RWPE2 (cell line): ENCODE results near the gene RIMKLA.

ENCODE experiments used
- ATAC-seq: fragments of 200-7000 bp; cut with Tn5 transposase; 3 replicates; pipeline ENCODE4 v1.9.1; 2021; ENCODE audit warnings: low read depth
- DNase-seq: peaks from one replicate; pipeline ENCODE4 v3.0.0-alpha.2; 2020; ENCODE audit warnings: low spot score
- H3K27ac ChIP-seq: fragments of 450-650 bp; 2 replicates; pipeline ENCODE4 v1.5.1; 2017; ENCODE audit warnings: mild to moderate bottlenecking; ENCODE audit not compliant: poor library complexity, severe bottlenecking
- H3K27me3 ChIP-seq: fragments of 250-450 bp; sonication (Bioruptor Pico); 2 replicates; pipeline ENCODE4 v1.5.1; 2021; ENCODE audit warnings: mild to moderate bottlenecking, moderate library complexity; ENCODE audit not compliant: insufficient read depth, poor library complexity, severe bottlenecking
- H3K36me3 ChIP-seq: fragments of 250-450 bp; sonication (Bioruptor Pico); 2 replicates; pipeline ENCODE4 v1.5.1; 2020; ENCODE audit warnings: low read depth, mild to moderate bottlenecking, moderate library complexity
- H3K4me1 ChIP-seq: fragments of 250-450 bp; sonication (Bioruptor Pico); 2 replicates; pipeline ENCODE4 v1.5.1; 2021; ENCODE audit warnings: mild to moderate bottlenecking, moderate library complexity; ENCODE audit not compliant: insufficient read depth, poor library complexity, severe bottlenecking
- H3K4me3 ChIP-seq: fragments of 250-450 bp; sonication (Bioruptor Pico); 2 replicates; pipeline ENCODE4 v1.5.1; 2021; ENCODE audit warnings: mild to moderate bottlenecking, moderate library complexity; ENCODE audit not compliant: severe bottlenecking
- H3K9me3 ChIP-seq: fragments of 250-450 bp; sonication (Bioruptor Pico); 2 replicates; pipeline ENCODE4 v1.5.1; 2021; ENCODE audit warnings: mild to moderate bottlenecking, moderate library complexity; ENCODE audit not compliant: severe bottlenecking
- CTCF ChIP-seq: fragments of 450-650 bp; IDR thresholded peaks from one replicate; pipeline ENCODE4 v1.5.1; 2017; ENCODE audit warnings: mild to moderate bottlenecking, moderate library complexity; ENCODE audit not compliant: poor library complexity, severe bottlenecking

The RIMKLA gene

GRCh38 chr1:42442662-42443061, 62.1 kb downstream of the RIMKLA start:
- TF ChIP-seq CTCF = no peak

GRCh38 chr1:42449256-42449655, 68.7 kb downstream of the RIMKLA start:
- H3K27me3 ChIP-seq = no peaks in the 10 kb centered on the region
- DNase-seq = no peak
- H3K4me1 ChIP-seq = no peaks in the 10 kb centered on the region
- ATAC-seq = no peak
- no peaks in the 10 kb centered on the region for H3K36me3 ChIP-seq
- H3K9me3 ChIP-seq = peaks cover 3% of the 10 kb centered on the region
- no peak for TF ChIP-seq CTCF
- H3K27ac ChIP-seq = no peak overlapping the region
- H3K4me3 ChIP-seq = no peak overlapping the region

More at GRCh38 chr1:42442662-42443061, 62.1 kb downstream of the RIMKLA start:
- ATAC-seq (no peak), DNase-seq (no peak)
- Histone ChIP-seq H3K4me1 (peaks cover 7% of the 10 kb centered on the region), H3K9me3 (no peaks in the 10 kb centered on the region), H3K27me3 (no peaks in the 10 kb centered on the region), H3K36me3 (no peaks in the 10 kb centered on the region), H3K4me3 (no peak overlapping the region), H3K27ac (no peak overlapping the region)

- DNase-seq = no peak
- TF ChIP-seq CTCF = no peak
- Histone ChIP-seq H3K27me3 (no peaks in the 10 kb centered on the region), H3K27ac (no peak overlapping the region), H3K9me3 (peaks cover 3% of the 10 kb centered on the region), H3K36me3 (no peaks in the 10 kb centered on the region), H3K4me3 (no peak overlapping the region), H3K4me1 (no peaks in the 10 kb centered on the region)
- ATAC-seq = no peak
These were observed 69.5 kb downstream of the RIMKLA start for GRCh38 chr1:42450061-42450460.

GRCh38 chr1:42453386-42453785, 72.8 kb downstream of the RIMKLA start:
- Histone ChIP-seq H3K4me1 (peaks cover 6% of the 10 kb centered on the region), H3K27me3 (no peaks in the 10 kb centered on the region), H3K4me3 (no peak overlapping the region), H3K9me3 (peaks cover 3% of the 10 kb centered on the region), H3K27ac (no peak overlapping the region), H3K36me3 (peaks cover 12% of the 10 kb centered on the region)
- no peak for DNase-seq
- no peak for TF ChIP-seq CTCF
- ATAC-seq = no peak

- DNase-seq (no peak), ATAC-seq (no peak)
- Histone ChIP-seq H3K27me3 (no peaks in the 10 kb centered on the region), H3K9me3 (peaks cover 3% of the 10 kb centered on the region), H3K4me1 (peaks cover 6% of the 10 kb centered on the region), H3K27ac (no peak overlapping the region), H3K4me3 (no peak overlapping the region), H3K36me3 (peaks cover 19% of the 10 kb centered on the region)
- TF ChIP-seq CTCF = no peak
These were observed 73.8 kb downstream of the RIMKLA start for GRCh38 chr1:42454403-42454802.
